ENCODE data around the gene SEPSECS. TPM values are rescaled to one million over a fixed set of nuclear protein-coding genes. Genes with fewer than 3 reads are reported as not detected.

The SEPSECS gene
- total and polyA plus RNA-seq, 2 of the 13 experiments (the other 11 are each of a cell fraction or from before 2014, with no cell fraction given) = 9.4 to 14.3 TPM

DNA sequence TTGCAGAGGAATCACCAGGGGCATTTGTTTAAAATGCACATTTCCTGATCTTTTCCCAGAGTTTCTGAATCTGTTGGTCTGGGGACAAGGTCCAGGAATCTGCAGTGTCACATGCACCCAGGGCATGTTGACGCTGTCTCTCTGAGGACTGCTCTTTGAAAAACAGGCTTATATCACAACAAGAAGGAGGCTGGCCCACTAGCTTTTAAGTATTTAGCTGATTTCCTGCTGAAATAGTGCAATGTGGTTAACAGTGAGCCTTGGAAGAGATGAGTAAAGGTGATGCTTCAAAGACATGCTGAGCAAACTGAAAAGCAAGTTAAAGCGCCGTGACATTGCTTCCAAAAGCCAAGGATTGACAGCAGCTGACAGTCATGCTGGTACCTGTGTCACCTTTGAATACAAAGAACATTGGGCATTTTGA is 18.6 kb upstream of the SEPSECS start (continued):
- TF ChIP-seq ZNF800 (CRISPR knock-in tag; IDR thresholded peaks at IDR 0.05) (no peak), FOXO4 (CRISPR knock-in tag; conservative IDR thresholded peaks at IDR 0.05) (no peak), ZNF205 (CRISPR knock-in tag; IDR thresholded peaks at IDR 0.05) (no peak), SMARCE1 (IDR thresholded peaks at IDR 0.05; ENCODE audit: borderline replicate concordance) (no peak), BRF2 (CRISPR knock-in tag; IDR thresholded peaks at IDR 0.05) (no peak), SP1 (IDR thresholded peaks at IDR 0.05) (no peak), SP1 (CRISPR knock-in tag; IDR thresholded peaks at IDR 0.05) (no peak), SIX4 (CRISPR knock-in tag; IDR thresholded peaks at IDR 0.05) (no peak), YY1 (IDR thresholded peaks at IDR 0.05; ENCODE audit: insufficient read depth, insufficient replicate concordance, low read depth, low read length) (no peak), ZNF550 (CRISPR knock-in tag; IDR thresholded peaks at IDR 0.05; ENCODE audit: borderline replicate concordance) (no peak), ZNF841 (CRISPR knock-in tag; IDR thresholded peaks at IDR 0.05; ENCODE audit: borderline replicate concordance) (no peak), SCMH1 (CRISPR knock-in tag; IDR thresholded peaks at IDR 0.05; ENCODE audit: borderline replicate concordance) (no peak), KLF12 (CRISPR knock-in tag; IDR thresholded peaks at IDR 0.05; ENCODE audit: borderline replicate concordance) (0 out of 2 replicates have a peak, but pooled peaks have one; percentile 34), RFXAP (CRISPR knock-in tag; IDR thresholded peaks at IDR 0.05; ENCODE audit: borderline replicate concordance) (no peak), SATB2 (CRISPR knock-in tag; IDR thresholded peaks at IDR 0.05) (no peak), GTF2F1 (IDR thresholded peaks at IDR 0.05; ENCODE audit: low read length) (no peak)
- TF ChIP-seq, protein P1, sequence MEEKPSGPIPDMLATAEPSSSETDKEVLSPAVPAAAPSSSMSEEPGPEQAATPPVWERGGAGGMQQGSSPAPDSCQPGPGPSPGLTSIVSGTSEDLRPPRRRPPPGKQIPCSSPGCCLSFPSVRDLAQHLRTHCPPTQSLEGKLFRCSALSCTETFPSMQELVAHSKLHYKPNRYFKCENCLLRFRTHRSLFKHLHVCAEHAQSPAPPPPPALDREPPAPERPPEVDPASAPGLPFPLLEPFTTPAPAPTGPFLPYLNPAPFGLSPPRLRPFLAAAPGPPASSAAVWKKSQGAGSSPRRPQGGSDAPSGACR (CRISPR knock-in tag; IDR thresholded peaks at IDR 0.05) = no peak
- TF ChIP-seq, protein P2, sequence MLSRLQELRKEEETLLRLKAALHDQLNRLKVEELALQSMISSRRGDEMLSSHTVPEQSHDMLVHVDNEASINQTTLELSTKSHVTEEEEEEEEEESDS (CRISPR knock-in tag; IDR thresholded peaks at IDR 0.05; ENCODE audit: borderline replicate concordance) = no peak
- TF ChIP-seq, protein P3, sequence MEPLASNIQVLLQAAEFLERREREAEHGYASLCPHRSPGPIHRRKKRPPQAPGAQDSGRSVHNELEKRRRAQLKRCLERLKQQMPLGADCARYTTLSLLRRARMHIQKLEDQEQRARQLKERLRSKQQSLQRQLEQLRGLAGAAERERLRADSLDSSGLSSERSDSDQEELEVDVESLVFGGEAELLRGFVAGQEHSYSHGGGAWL (CRISPR knock-in tag; IDR thresholded peaks at IDR 0.05) = no peak
- TF ChIP-seq, protein P4, sequence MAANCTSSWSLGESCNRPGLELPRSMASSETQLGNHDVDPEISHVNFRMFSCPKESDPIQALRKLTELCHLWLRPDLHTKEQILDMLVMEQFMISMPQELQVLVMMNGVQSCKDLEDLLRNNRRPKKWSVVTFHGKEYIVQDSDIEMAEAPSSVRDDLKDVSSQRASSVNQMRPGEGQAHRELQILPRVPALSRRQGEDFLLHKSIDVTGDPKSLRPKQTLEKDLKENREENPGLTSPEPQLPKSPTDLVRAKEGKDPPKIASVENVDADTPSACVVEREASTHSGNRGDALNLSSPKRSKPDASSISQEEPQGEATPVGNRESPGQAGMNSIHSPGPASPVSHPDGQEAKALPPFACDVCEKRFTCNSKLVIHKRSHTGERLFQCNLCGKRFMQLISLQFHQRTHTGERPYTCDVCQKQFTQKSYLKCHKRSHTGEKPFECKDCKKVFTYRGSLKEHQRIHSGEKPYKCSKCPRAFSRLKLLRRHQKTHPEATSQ (CRISPR knock-in tag; IDR thresholded peaks at IDR 0.05; ENCODE audit: borderline replicate concordance) = no peak
- TF ChIP-seq, protein P5, sequence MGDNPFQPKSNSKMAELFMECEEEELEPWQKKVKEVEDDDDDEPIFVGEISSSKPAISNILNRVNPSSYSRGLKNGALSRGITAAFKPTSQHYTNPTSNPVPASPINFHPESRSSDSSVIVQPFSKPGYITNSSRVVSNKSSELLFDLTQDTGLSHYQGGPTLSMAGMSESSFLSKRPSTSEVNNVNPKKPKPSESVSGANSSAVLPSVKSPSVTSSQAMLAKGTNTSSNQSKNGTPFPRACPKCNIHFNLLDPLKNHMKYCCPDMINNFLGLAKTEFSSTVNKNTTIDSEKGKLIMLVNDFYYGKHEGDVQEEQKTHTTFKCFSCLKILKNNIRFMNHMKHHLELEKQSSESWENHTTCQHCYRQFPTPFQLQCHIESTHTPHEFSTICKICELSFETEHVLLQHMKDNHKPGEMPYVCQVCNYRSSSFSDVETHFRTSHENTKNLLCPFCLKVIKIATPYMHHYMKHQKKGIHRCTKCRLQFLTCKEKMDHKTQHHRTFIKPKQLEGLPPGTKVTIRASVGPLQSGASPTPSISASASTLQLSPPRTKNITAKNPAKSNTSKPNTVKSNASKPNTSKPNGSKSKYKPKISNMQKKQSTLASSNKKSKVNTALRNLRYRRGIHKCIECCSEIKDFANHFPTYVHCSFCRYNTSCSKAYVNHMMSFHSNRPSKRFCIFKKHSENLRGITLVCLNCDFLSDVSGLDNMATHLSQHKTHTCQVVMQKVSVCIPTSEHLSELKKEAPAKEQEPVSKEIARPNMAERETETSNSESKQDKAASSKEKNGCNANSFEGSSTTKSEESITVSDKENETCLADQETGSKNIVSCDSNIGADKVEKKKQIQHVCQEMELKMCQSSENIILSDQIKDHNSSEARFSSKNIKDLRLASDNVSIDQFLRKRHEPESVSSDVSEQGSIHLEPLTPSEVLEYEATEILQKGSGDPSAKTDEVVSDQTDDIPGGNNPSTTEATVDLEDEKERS (CRISPR knock-in tag; IDR thresholded peaks at IDR 0.05) = no peak; the same call in 1 of the 2 replicates
